HEK293 (cell line): ENCODE measurements around the gene GTSE1.
A peak's percentile ranks its signal among the peaks of the same experiment; 100 is the strongest.

Source experiments
- CTCF ChIA-PET: fragments of 350-600 bp; formaldehyde crosslinking; extraction: SDS; loops from one replicate; lab custom pipeline; 2021; ENCODE audit warnings: antibody characterized with exemption; lab: Yijun Ruan, JAX
- POLR2A ChIA-PET: fragments of 300-600 bp; formaldehyde crosslinking; extraction: SDS; loops from one replicate; lab custom pipeline; 2020; ENCODE audit warnings: antibody characterized with exemption, inconsistent platforms; lab: Yijun Ruan, JAX
- H3K27ac ChIP-seq: fragments of 200-500 bp; sonication (Bioruptor generic); 2 replicates; pipeline ENCODE4 v1.5.1; 2014; ENCODE audit warnings: low read depth, low read length, control low read depth, inconsistent platforms; ENCODE audit errors: extremely low read depth
- H3K36me3 ChIP-seq, 2 experiments: fragments of 200-500 bp in 1 of 2; sonication (Bioruptor generic) in 1 of 2; 1 replicate in 1 of 2; 2 replicates in 1 of 2; pipeline ENCODE4 v1.5.1; 2014 to 2017; ENCODE audit warnings: inconsistent platforms in 2 of 2, low read length in 2 of 2; ENCODE audit not compliant: control insufficient read depth in 2 of 2, insufficient read depth in 1 of 2
- H3K4me1 ChIP-seq: fragments of 200-500 bp; sonication (Bioruptor generic); 2 replicates; pipeline ENCODE4 v1.5.1; 2014; ENCODE audit warnings: mild to moderate bottlenecking, low read length, inconsistent platforms; ENCODE audit not compliant: control insufficient read depth, insufficient read depth
- H3K4me3 ChIP-seq: 2 replicates; pipeline ENCODE4 v1.5.1; 2011; ENCODE audit warnings: low read depth, mild to moderate bottlenecking, control low read depth, low read length, moderate library complexity
- H3K9me3 ChIP-seq: fragments of 200-500 bp; sonication (Bioruptor generic); 2 replicates; pipeline ENCODE4 v1.5.1; 2014; ENCODE audit warnings: low read depth, low read length, inconsistent platforms; ENCODE audit not compliant: control insufficient read depth, insufficient read depth
- BCL11A ChIP-seq: fragments of 450-650 bp; formaldehyde crosslinking; IDR thresholded peaks from 2 replicates; pipeline ENCODE4 v1.5.1; 2016; ENCODE audit warnings: low read depth, missing biosample characterization, missing genetic modification characterization
- BCL11B ChIP-seq: fragments of 450-650 bp; formaldehyde crosslinking; IDR thresholded peaks from 2 replicates; pipeline ENCODE4 v1.5.1; 2016; ENCODE audit warnings: low read depth, missing biosample characterization, missing genetic modification characterization
- IKZF3 ChIP-seq: fragments of 450-650 bp; IDR thresholded peaks from 2 replicates; pipeline ENCODE4 v1.5.0; 2018; ENCODE audit warnings: missing biosample characterization, mild to moderate bottlenecking, missing genetic modification characterization, moderate library complexity
- MEIS1 ChIP-seq: sonication (generic); formaldehyde crosslinking; IDR thresholded peaks from 2 replicates; pipeline ENCODE4 v1.8.1; 2022; ENCODE audit warnings: missing genetic modification reagents, mild to moderate bottlenecking, borderline replicate concordance
- RBAK ChIP-seq: fragments of 450-650 bp; formaldehyde crosslinking; IDR thresholded peaks from 2 replicates; pipeline ENCODE4 v1.5.1; 2016; ENCODE audit warnings: missing biosample characterization, missing genetic modification characterization
- SP3 ChIP-seq: fragments of 450-650 bp; formaldehyde crosslinking; IDR thresholded peaks from 2 replicates; pipeline ENCODE4 v1.5.1; 2016; ENCODE audit warnings: missing biosample characterization, missing genetic modification characterization
- TRIM28 ChIP-seq: IDR thresholded peaks from 2 replicates; pipeline ENCODE4 v1.6.1; 2011; ENCODE audit warnings: low read length, control low read depth, borderline replicate concordance
- ZBTB7A ChIP-seq: fragments of 450-650 bp; formaldehyde crosslinking; IDR thresholded peaks from 2 replicates; pipeline ENCODE4 v1.5.1; 2016; ENCODE audit warnings: low read depth, missing biosample characterization, missing genetic modification characterization
- ZBTB8A ChIP-seq: fragments of 450-650 bp; formaldehyde crosslinking; IDR thresholded peaks from 2 replicates; pipeline ENCODE4 v1.5.1; 2016; ENCODE audit warnings: missing biosample characterization, missing genetic modification characterization
- ZNF121 ChIP-seq: fragments of 450-650 bp; formaldehyde crosslinking; IDR thresholded peaks from 2 replicates; pipeline ENCODE4 v1.5.1; 2016; ENCODE audit warnings: missing biosample characterization, missing genetic modification characterization
- ZNF132 ChIP-seq: fragments of 450-650 bp; formaldehyde crosslinking; IDR thresholded peaks from 2 replicates; pipeline ENCODE4 v1.5.1; 2017; ENCODE audit warnings: missing biosample characterization, missing genetic modification characterization, borderline replicate concordance
- ZNF302 ChIP-seq: fragments of 450-650 bp; formaldehyde crosslinking; IDR thresholded peaks from 2 replicates; pipeline ENCODE4 v1.5.1; 2016; ENCODE audit warnings: missing biosample characterization, missing genetic modification characterization, low read depth
- ZNF366 ChIP-seq: fragments of 450-650 bp; formaldehyde crosslinking; conservative IDR thresholded peaks from 2 replicates; pipeline ENCODE4 v1.5.1; 2016; ENCODE audit warnings: missing biosample characterization, missing genetic modification characterization
- ZNF501 ChIP-seq: fragments of 450-650 bp; formaldehyde crosslinking; IDR thresholded peaks from 2 replicates; pipeline ENCODE4 v1.5.1; 2016; ENCODE audit warnings: missing biosample characterization, missing genetic modification characterization
- ZNF558 ChIP-seq: fragments of 450-650 bp; formaldehyde crosslinking; IDR thresholded peaks from 2 replicates; pipeline ENCODE4 v1.5.1; 2016; ENCODE audit warnings: missing biosample characterization, missing genetic modification characterization
- ZNF658 ChIP-seq: fragments of 450-650 bp; formaldehyde crosslinking; IDR thresholded peaks from 2 replicates; pipeline ENCODE4; 2016; ENCODE audit warnings: missing biosample characterization, missing genetic modification characterization
- ZNF692 ChIP-seq: fragments of 450-650 bp; formaldehyde crosslinking; IDR thresholded peaks from 2 replicates; pipeline ENCODE4 v1.5.1; 2016; ENCODE audit warnings: missing biosample characterization, missing genetic modification characterization
- ZNF768 ChIP-seq: fragments of 450-650 bp; formaldehyde crosslinking; IDR thresholded peaks from 2 replicates; pipeline ENCODE4 v1.5.1; 2018; ENCODE audit warnings: missing biosample characterization, mild to moderate bottlenecking, missing genetic modification characterization
- ZSCAN4 ChIP-seq: fragments of 450-650 bp; formaldehyde crosslinking; IDR thresholded peaks from 2 replicates; pipeline ENCODE4 v1.5.1; 2017; ENCODE audit warnings: missing biosample characterization, missing genetic modification characterization
- TF ChIP-seq, protein P1 (sequence below): fragments of 450-650 bp; formaldehyde crosslinking; IDR thresholded peaks from 2 replicates; pipeline ENCODE4 v1.5.1; 2016; ENCODE audit warnings: missing biosample characterization, missing genetic modification characterization
- TF ChIP-seq, protein P2 (sequence below): fragments of 450-650 bp; formaldehyde crosslinking; IDR thresholded peaks from 2 replicates; pipeline ENCODE4 v1.5.1; 2016; ENCODE audit warnings: missing biosample characterization, missing genetic modification characterization
- TF ChIP-seq, protein P3 (sequence below): fragments of 450-650 bp; formaldehyde crosslinking; IDR thresholded peaks from 2 replicates; pipeline ENCODE4 v1.5.1; 2016; ENCODE audit warnings: missing biosample characterization, missing genetic modification characterization, low read depth

Gene GTSE1

DNA sequence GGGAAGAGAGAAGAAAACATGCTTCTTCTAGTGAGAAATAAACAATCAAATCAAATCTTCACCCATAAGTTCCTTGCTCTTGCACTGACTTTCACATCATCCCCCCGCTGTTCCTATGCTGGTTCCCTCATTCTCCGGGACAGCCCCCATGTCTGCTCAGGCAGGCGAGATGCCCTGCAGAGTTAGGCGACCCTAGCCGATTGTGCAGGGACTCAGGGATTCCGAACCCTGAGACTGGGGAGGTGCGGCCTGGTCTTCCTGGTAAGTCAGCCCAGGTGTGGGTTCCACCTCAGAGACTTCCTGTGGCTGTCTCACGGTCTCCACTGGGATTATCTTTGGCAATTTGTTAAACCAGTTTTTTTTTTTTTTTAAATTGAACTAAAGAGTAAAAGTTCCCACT, 22.3 kb upstream of the GTSE1 start:
- Histone ChIP-seq H3K36me3 (peaks cover 20 to 86% of the 10 kb centered on the region in 2 experiments), H3K4me1 (no peaks in the 10 kb centered on the region), H3K27ac (no peak overlapping the region), H3K9me3 (no peaks in the 10 kb centered on the region), H3K4me3 (no peak overlapping the region)
- ChIA-PET POLR2A (no interaction called here), CTCF (no interaction called here)
- no peak for TF ChIP-seq IKZF3 (tag by site-specific recombination)
- TF ChIP-seq, protein P1, sequence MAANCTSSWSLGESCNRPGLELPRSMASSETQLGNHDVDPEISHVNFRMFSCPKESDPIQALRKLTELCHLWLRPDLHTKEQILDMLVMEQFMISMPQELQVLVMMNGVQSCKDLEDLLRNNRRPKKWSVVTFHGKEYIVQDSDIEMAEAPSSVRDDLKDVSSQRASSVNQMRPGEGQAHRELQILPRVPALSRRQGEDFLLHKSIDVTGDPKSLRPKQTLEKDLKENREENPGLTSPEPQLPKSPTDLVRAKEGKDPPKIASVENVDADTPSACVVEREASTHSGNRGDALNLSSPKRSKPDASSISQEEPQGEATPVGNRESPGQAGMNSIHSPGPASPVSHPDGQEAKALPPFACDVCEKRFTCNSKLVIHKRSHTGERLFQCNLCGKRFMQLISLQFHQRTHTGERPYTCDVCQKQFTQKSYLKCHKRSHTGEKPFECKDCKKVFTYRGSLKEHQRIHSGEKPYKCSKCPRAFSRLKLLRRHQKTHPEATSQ (tag by site-specific recombination) = no peak
- no peak for TF ChIP-seq ZNF366 (tag by site-specific recombination)
- TF ChIP-seq, protein P2, sequence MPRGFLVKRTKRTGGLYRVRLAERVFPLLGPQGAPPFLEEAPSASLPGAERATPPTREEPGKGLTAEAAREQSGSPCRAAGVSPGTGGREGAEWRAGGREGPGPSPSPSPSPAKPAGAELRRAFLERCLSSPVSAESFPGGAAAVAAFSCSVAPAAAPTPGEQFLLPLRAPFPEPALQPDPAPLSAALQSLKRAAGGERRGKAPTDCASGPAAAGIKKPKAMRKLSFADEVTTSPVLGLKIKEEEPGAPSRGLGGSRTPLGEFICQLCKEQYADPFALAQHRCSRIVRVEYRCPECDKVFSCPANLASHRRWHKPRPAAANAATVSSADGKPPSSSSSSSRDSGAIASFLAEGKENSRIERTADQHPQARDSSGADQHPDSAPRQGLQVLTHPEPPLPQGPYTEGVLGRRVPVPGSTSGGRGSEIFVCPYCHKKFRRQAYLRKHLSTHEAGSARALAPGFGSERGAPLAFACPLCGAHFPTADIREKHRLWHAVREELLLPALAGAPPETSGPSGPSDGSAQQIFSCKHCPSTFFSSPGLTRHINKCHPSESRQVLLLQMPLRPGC (tag by site-specific recombination) = no peak
- TF ChIP-seq ZBTB7A (tag by site-specific recombination) = no peak
- TF ChIP-seq TRIM28 = no peak
- TF ChIP-seq ZSCAN4 = no peak

DNA sequence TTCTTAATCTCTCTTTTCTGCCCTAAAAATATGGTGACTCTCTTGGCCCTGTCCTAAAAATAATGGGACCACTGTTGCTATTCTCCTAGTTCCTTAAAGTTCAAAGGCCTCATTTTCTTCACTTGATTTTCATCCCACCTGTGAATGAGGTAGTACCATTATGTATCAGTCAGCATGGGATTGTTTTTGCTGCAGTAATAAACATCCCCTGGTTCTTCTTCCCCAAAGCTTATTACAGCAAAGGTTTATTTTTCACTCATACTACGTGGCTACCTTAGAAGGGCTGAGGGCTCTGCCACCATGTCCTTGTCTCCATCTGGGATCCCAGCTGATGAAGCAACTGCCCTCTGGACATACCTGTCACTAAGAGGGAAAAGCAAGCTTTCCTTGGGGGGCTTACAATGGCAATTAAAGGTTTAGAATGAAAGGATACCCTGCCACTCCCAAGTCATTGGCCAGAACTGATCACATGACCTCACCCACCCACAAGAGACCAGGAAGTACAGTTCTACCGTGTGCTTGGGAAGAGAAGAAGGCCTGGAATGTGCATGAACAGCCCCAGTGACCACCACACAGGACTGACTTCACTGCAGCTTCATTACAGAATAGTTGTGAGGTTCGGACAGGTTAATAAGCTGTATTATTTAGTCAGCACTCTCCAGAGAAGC, 21.1 kb upstream of the GTSE1 start:
- H3K36me3 ChIP-seq = peaks cover 20 to 89% of the 10 kb centered on the region in 2 experiments
- ChIA-PET CTCF (interaction anchor here (0.7 to 0.8 kb wide), 2 partner anchors 79 to 153 kb away, joined by 3 read pairs; no protein-coding TSS in a partner anchor), POLR2A (interaction anchor here (2.1 kb wide), 1 partner anchor 8 kb away, joined by 12 read pairs; the partner anchor contains the start of gene TTC38)
- H3K9me3 ChIP-seq = no peaks in the 10 kb centered on the region
- no peaks in the 10 kb centered on the region for H3K4me1 ChIP-seq
- H3K4me3 ChIP-seq = no peak overlapping the region
- no peak overlapping the region for H3K27ac ChIP-seq
- no peak for TF ChIP-seq ZNF132 (tag by site-specific recombination)
- peak; percentile 97 for TF ChIP-seq RBAK (tag by site-specific recombination)
- TF ChIP-seq, protein P3, sequence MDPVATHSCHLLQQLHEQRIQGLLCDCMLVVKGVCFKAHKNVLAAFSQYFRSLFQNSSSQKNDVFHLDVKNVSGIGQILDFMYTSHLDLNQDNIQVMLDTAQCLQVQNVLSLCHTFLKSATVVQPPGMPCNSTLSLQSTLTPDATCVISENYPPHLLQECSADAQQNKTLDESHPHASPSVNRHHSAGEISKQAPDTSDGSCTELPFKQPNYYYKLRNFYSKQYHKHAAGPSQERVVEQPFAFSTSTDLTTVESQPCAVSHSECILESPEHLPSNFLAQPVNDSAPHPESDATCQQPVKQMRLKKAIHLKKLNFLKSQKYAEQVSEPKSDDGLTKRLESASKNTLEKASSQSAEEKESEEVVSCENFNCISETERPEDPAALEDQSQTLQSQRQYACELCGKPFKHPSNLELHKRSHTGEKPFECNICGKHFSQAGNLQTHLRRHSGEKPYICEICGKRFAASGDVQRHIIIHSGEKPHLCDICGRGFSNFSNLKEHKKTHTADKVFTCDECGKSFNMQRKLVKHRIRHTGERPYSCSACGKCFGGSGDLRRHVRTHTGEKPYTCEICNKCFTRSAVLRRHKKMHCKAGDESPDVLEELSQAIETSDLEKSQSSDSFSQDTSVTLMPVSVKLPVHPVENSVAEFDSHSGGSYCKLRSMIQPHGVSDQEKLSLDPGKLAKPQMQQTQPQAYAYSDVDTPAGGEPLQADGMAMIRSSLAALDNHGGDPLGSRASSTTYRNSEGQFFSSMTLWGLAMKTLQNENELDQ (tag by site-specific recombination) = no peak

DNA sequence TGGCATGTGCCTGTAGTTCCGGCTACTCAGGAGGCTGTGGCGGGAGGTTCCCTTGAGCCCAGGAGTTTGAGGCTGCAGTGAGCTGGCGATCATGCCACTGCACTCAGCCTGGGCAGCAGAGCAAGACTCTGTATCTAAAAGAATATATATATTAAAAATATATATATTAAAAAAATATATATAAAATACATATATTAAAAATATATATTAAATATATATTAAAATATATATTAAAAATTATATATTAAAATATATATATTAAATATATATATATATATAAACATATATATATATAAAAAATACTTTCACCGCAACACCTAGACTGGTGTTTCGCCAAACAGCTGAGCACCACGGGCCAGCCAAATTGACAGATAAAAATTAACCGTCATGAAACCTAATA, 20.1 kb upstream of the GTSE1 start:
- Histone ChIP-seq H3K9me3 (no peaks in the 10 kb centered on the region), H3K27ac (no peak overlapping the region), H3K36me3 (peaks cover 18 to 97% of the 10 kb centered on the region in 2 experiments), H3K4me3 (no peak overlapping the region), H3K4me1 (no peaks in the 10 kb centered on the region)
- ChIA-PET CTCF (interaction anchor here (0.7 to 0.8 kb wide), 2 partner anchors 78 to 154 kb away, joined by 3 read pairs; no protein-coding TSS in a partner anchor), POLR2A (interaction anchor here (1.7 to 2.1 kb wide), 2 partner anchors 9 to 26 kb away, joined by 5 to 12 read pairs; partner anchors contain the start of genes CDPF1 and TTC38)
- TF ChIP-seq ZNF658 (tag by site-specific recombination) (no peak), BCL11A (tag by site-specific recombination) (no peak), ZNF302 (tag by site-specific recombination) (no peak), ZNF121 (tag by site-specific recombination) (no peak), TRIM28 (no peak), ZNF768 (tag by site-specific recombination) (no peak), ZNF558 (tag by site-specific recombination) (no peak), ZNF501 (tag by site-specific recombination) (no peak), MEIS1 (no peak), IKZF3 (tag by site-specific recombination) (no peak), ZBTB8A (tag by site-specific recombination) (no peak), BCL11B (tag by site-specific recombination) (no peak), ZNF132 (tag by site-specific recombination) (no peak), ZNF692 (no peak), SP3 (tag by site-specific recombination) (no peak)
